IMR-90 (cell line): Measurements from ENCODE around the gene CD46. TPM values are rescaled to one million over a fixed set of nuclear protein-coding genes. Genes with fewer than 3 reads are reported as not detected.

ENCODE experiments used
- ATAC-seq: fragments of 200-7000 bp; cut with Tn5 transposase; 2 replicates; pipeline ENCODE4 v1.9.1; 2020; ENCODE audit warnings: low read depth, mild to moderate bottlenecking, moderate library complexity
- BruUV-seq: library from RNA; stranded (reverse); fragments of 400-500 nt; replicated peaks from 2 replicates; lab custom pipeline; 2021; lab: Mats Ljungman, UMichigan
- CTCF ChIA-PET: fragments of 300-600 bp; formaldehyde crosslinking; extraction: SDS; loops from one replicate; lab custom pipeline; 2021; ENCODE audit warnings: antibody characterized with exemption; lab: Yijun Ruan, JAX
- POLR2A ChIA-PET: fragments of 300-600 bp; sonication (Branson Sonifier 250); formaldehyde crosslinking; loops from one replicate; lab custom pipeline; 2022; ENCODE audit warnings: antibody characterized with exemption; ENCODE audit not compliant: unreplicated experiment; lab: Charles Lee
- DNase-seq: peaks from one replicate; pipeline ENCODE4 v3.0.0; 2013
- H2AFZ ChIP-seq: replicated peaks from 2 replicates; pipeline ENCODE3; 2013; ENCODE audit warnings: low read length, mild to moderate bottlenecking; ENCODE audit not compliant: poor library complexity
- H2AK5ac ChIP-seq: 2 replicates; pipeline ENCODE4 v1.6.1; 2013; ENCODE audit warnings: low read depth, low read length, inconsistent platforms
- H2AK9ac ChIP-seq: replicated peaks from 2 replicates; pipeline ENCODE3; 2013; ENCODE audit warnings: mild to moderate bottlenecking, low read depth, low read length, moderate library complexity; ENCODE audit not compliant: poor library complexity
- H2BK120ac ChIP-seq: 2 replicates; pipeline ENCODE4 v1.6.1; 2013; ENCODE audit warnings: low read depth, low read length, inconsistent platforms
- H2BK15ac ChIP-seq: 3 replicates; pipeline ENCODE4 v1.6.1; 2013; ENCODE audit warnings: low read depth, low read length, inconsistent platforms
- H2BK20ac ChIP-seq: 2 replicates; pipeline ENCODE4 v1.6.1; 2013; ENCODE audit warnings: low read depth, mild to moderate bottlenecking, inconsistent platforms, low read length, moderate library complexity
- H2BK5ac ChIP-seq: 2 replicates; pipeline ENCODE4 v1.6.1; 2013; ENCODE audit warnings: mild to moderate bottlenecking, low read depth, low read length, inconsistent platforms; ENCODE audit not compliant: poor library complexity, severe bottlenecking
- H3K14ac ChIP-seq: replicated peaks from 2 replicates; pipeline ENCODE4 v1.6.1; 2013; ENCODE audit warnings: low read depth, low read length, inconsistent platforms
- H3K18ac ChIP-seq: 2 replicates; pipeline ENCODE4 v1.6.1; 2013; ENCODE audit warnings: low read depth, low read length, control low read depth
- H3K23ac ChIP-seq: 2 replicates; pipeline ENCODE4 v1.6.1; 2013; ENCODE audit warnings: low read depth, low read length, inconsistent platforms
- H3K27ac ChIP-seq: 2 replicates; pipeline ENCODE4 v1.5.1; 2013; ENCODE audit warnings: mild to moderate bottlenecking, control low read depth, low read length; ENCODE audit not compliant: insufficient read depth
- H3K27me3 ChIP-seq: 2 replicates; pipeline ENCODE4 v1.6.1; 2013; ENCODE audit warnings: low read length; ENCODE audit not compliant: control insufficient read depth, insufficient read depth
- H3K36me3 ChIP-seq: 2 replicates; pipeline ENCODE4 v1.6.1; 2013; ENCODE audit warnings: low read length, mixed read lengths; ENCODE audit not compliant: control insufficient read depth, insufficient read depth
- H3K4ac ChIP-seq: 2 replicates; pipeline ENCODE4 v1.6.1; 2013; ENCODE audit warnings: low read depth, low read length, inconsistent platforms
- H3K4me1 ChIP-seq: 2 replicates; pipeline ENCODE4 v1.6.1; 2013; ENCODE audit warnings: low read length, mixed read lengths; ENCODE audit not compliant: control insufficient read depth, insufficient read depth
- H3K4me2 ChIP-seq: 2 replicates; pipeline ENCODE4 v1.6.1; 2013; ENCODE audit warnings: low read depth, mild to moderate bottlenecking, control low read depth, low read length, moderate library complexity
- H3K4me3 ChIP-seq: 2 replicates; pipeline ENCODE4 v1.5.1; 2013; ENCODE audit warnings: low read depth, mild to moderate bottlenecking, control low read depth, low read length, moderate library complexity; ENCODE audit not compliant: insufficient read depth
- H3K56ac ChIP-seq: 2 replicates; pipeline ENCODE4 v1.6.1; 2013; ENCODE audit warnings: low read length, inconsistent platforms; ENCODE audit not compliant: insufficient read depth; ENCODE audit errors: extremely low read depth
- H3K79me1 ChIP-seq, 2 experiments: 2 replicates each; pipeline ENCODE4 v1.6.1; 2013; ENCODE audit warnings: low read length in 2 of 2, inconsistent platforms in 1 of 2, low read depth in 1 of 2
- H3K9ac ChIP-seq: 2 replicates; pipeline ENCODE4 v1.6.1; 2013; ENCODE audit warnings: low read depth, low read length, control low read depth
- H3K9me1 ChIP-seq: 2 replicates; pipeline ENCODE4 v1.6.1; 2013; ENCODE audit warnings: low read length, inconsistent platforms; ENCODE audit not compliant: insufficient read depth
- H3K9me3 ChIP-seq: 2 replicates; pipeline ENCODE4 v1.6.1; 2013; ENCODE audit warnings: low read length; ENCODE audit not compliant: control insufficient read depth, insufficient read depth
- H4K20me1 ChIP-seq: 2 replicates; pipeline ENCODE4 v1.6.1; 2013; ENCODE audit warnings: low read length, inconsistent platforms; ENCODE audit not compliant: insufficient read depth
- H4K5ac ChIP-seq: 2 replicates; pipeline ENCODE4 v1.6.1; 2013; ENCODE audit warnings: mild to moderate bottlenecking, low read depth, low read length, control low read depth
- H4K8ac ChIP-seq, 2 experiments: 2 replicates each; pipeline ENCODE4 v1.6.1; 2013; ENCODE audit warnings: low read depth in 2 of 2, low read length in 2 of 2, control low read depth in 1 of 2, inconsistent platforms in 1 of 2
- H4K91ac ChIP-seq: 2 replicates; pipeline ENCODE4 v1.6.1; 2013; ENCODE audit warnings: low read depth, low read length, inconsistent platforms; ENCODE audit not compliant: insufficient read depth
- CHD1 ChIP-seq: IDR thresholded peaks from 2 replicates; pipeline ENCODE4 v1.6.1; 2012; ENCODE audit warnings: low read depth, low read length, improper control_type of control experiment
- FOS ChIP-seq: fragments of 150-350 bp; IDR thresholded peaks from 2 replicates; pipeline ENCODE4 v1.6.1; 2016; ENCODE audit warnings: low read depth, low read length
- MAFK ChIP-seq: IDR thresholded peaks from 2 replicates; pipeline ENCODE4 v1.6.1; 2012; ENCODE audit warnings: low read depth, low read length, improper control_type of control experiment
- MAZ ChIP-seq: IDR thresholded peaks from 2 replicates; pipeline ENCODE4 v1.6.1; 2012; ENCODE audit warnings: low read depth, mild to moderate bottlenecking, low read length, improper control_type of control experiment, moderate library complexity, borderline replicate concordance
- MXI1 ChIP-seq: IDR thresholded peaks from 2 replicates; pipeline ENCODE4 v1.6.1; 2012; ENCODE audit warnings: low read depth, mild to moderate bottlenecking, low read length, moderate library complexity, borderline replicate concordance
- POLR2A ChIP-seq: IDR thresholded peaks from 2 replicates; pipeline ENCODE4 v1.6.1; 2012; ENCODE audit warnings: mild to moderate bottlenecking, low read depth, low read length
- RFX5 ChIP-seq: IDR thresholded peaks from 2 replicates; pipeline ENCODE4 v1.8.0; 2012; ENCODE audit warnings: low read depth, mild to moderate bottlenecking, low read length, moderate library complexity
- USF2 ChIP-seq: fragments of 150-350 bp; IDR thresholded peaks from 2 replicates; pipeline ENCODE4 v1.6.1; 2017; ENCODE audit warnings: mild to moderate bottlenecking, antibody characterized with exemption, low read length, low read depth
- WGBS, 2 experiments: methylation state at CpG; one replicate each; pipeline versions ENCODE4 v1.1.5 to v1.1.7; 2013; ENCODE audit warnings: missing lambda C conversion rate in 2 of 2; ENCODE audit not compliant: insufficient read length in 1 of 2; ENCODE audit errors: extremely low coverage in 2 of 2; 5-methylcytosine and 5-hydroxymethylcytosine counted together
- dilution Hi-C: fragments of 300-500 bp; cut with HindIII; formaldehyde crosslinking; loops from one replicate; pipeline ENCODE4 v1.14.3; 2018; ENCODE audit warnings: low sequenced_read_pairs; ENCODE audit not compliant: unreplicated experiment
- in situ Hi-C: fragments of 300-500 bp; cut with MboI; formaldehyde crosslinking; loops from 3 replicates; pipeline ENCODE4 v1.14.3; 2019; ENCODE audit warnings: low sequenced_read_pairs, inconsistent platforms, mixed read lengths
- intact Hi-C: fragments of 100-400 bp; cut with micrococcal nuclease; formaldehyde crosslinking; loops from 2 replicates; pipeline ENCODE4 v1.10.0; 2022
- polyA plus RNA-seq, 3 experiments: library from polyadenylated mRNA; depleted of rRNA; stranded (reverse); fragments of >200 nt; gene quantifications; 2 replicates each; pipeline ENCODE4 v1.2.3, GENCODE V29; 2012; ENCODE audit warnings: low replicate concordance in 1 of 3
- total RNA-seq: library from RNA; depleted of rRNA; stranded (reverse); fragments of >200 nt; gene quantifications from 2 replicates; pipeline ENCODE4 v1.2.3, GENCODE V29; 2012

The CD46 gene
- total and polyA plus RNA-seq, 2 of the 4 experiments (the other 2 are of a cell fraction): 37.1 to 82.0 TPM

- TF ChIP-seq RFX5 (no peak), POLR2A (no peak)
Observed at GRCh38 chr1:207753611-207754010, 1.8 kb downstream of the CD46 start (continued).

DNA sequence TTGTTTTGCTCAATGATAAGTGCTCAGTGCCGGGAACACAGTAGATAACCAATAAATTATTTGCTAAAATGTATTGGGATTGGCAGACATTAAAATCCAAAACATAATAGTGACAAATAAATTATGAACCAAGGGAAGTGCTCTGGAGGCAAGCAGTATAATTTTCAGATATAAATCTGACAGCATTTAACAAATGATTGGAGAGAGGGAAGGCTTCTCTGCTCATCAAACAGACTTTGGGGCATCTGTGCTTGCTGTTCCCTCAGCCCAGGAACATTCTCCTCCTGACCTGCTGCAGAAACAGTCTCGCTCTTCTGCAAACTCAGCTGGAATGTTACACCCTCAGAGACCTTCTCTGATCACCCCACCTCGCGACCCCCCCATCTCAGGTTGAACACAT, 2.2 kb downstream of the CD46 start:
- no peak for DNase-seq
- H3K79me1 ChIP-seq: peaks cover 21 to 46% of the 10 kb centered on the region in 2 experiments
- no peak overlapping the region for H2BK15ac ChIP-seq
- no peak overlapping the region for H2BK20ac ChIP-seq
- H2AFZ ChIP-seq: no peak overlapping the region
- no peak overlapping the region for H2BK120ac ChIP-seq
- no TSS peak for BruUV-seq
- H3K18ac ChIP-seq: no peak overlapping the region
- no peak overlapping the region for H3K56ac ChIP-seq
- no peak overlapping the region for H4K8ac ChIP-seq
- ChIA-PET POLR2A (no interaction called here), CTCF (no interaction called here)
- dilution Hi-C loops (no loop called here), in situ Hi-C loops (no loop called here), intact Hi-C loops (no loop called here)
- H3K36me3 ChIP-seq: no peaks in the 10 kb centered on the region
- H2AK5ac ChIP-seq: no peak overlapping the region
- H4K20me1 ChIP-seq: peaks cover 37% of the 10 kb centered on the region
- H3K23ac ChIP-seq: no peak overlapping the region
- H3K27ac ChIP-seq: no peak overlapping the region
- peaks cover 4% of the 10 kb centered on the region; the same call in 1 of the 2 replicates for H3K4me1 ChIP-seq
- H3K9me3 ChIP-seq: no peaks in the 10 kb centered on the region
- H4K91ac ChIP-seq: no peak overlapping the region
- WGBS, 2 experiments: 53% methylated on average over 3 of the region's 4 CpGs; no CpG with 5 or more reads in 1 of the 2 experiments
- no peak overlapping the region for H2BK5ac ChIP-seq
- H3K4ac ChIP-seq: no peak overlapping the region
- no peak overlapping the region for H3K4me3 ChIP-seq
- H3K4me2 ChIP-seq: peak overlapping the region; percentile 23; the same call in 1 of the 2 replicates
- ATAC-seq: no peak
- TF ChIP-seq MXI1: no peak
- no peak for TF ChIP-seq MAZ
- TF ChIP-seq RFX5: no peak
- TF ChIP-seq FOS: no peak
- no peak for TF ChIP-seq MAFK
- no peak for TF ChIP-seq USF2
- TF ChIP-seq CHD1: no peak
- H2AK9ac ChIP-seq: no peak overlapping the region
- peaks cover 3% of the 10 kb centered on the region; the same call in 1 of the 2 replicates for H3K9me1 ChIP-seq
- no peak overlapping the region for H4K5ac ChIP-seq
- H3K27me3 ChIP-seq: no peaks in the 10 kb centered on the region
- H3K14ac ChIP-seq: no peak overlapping the region
- no peak overlapping the region for H3K9ac ChIP-seq
